ENCODE data around the gene COMT. TPM values are rescaled to one million over a fixed set of nuclear protein-coding genes. Genes with fewer than 3 reads are reported as not detected.

Gene COMT
- total RNA-seq, 1 experiment from 2014 or later, result 108 TPM

GRCh38 chr22:19928207-19928606, 13.4 kb upstream of the COMT start:
- BruUV-seq (replicated peaks), result no TSS peak
- Histone ChIP-seq H3K4me3 (ENCODE audit: low read depth in 2 of 2, low read length in 2 of 2) (no peak overlapping the region), H3K36me3 (ENCODE audit: control insufficient read depth, insufficient read depth, low read length) (no peaks in the 10 kb centered on the region), H3K27ac (ENCODE audit: low read length) (no peak overlapping the region), H3K4me1 (ENCODE audit: control insufficient read depth, insufficient read depth, low read length) (no peaks in the 10 kb centered on the region), H3K9me3 (ENCODE audit: control insufficient read depth, insufficient read depth, low read depth, low read length) (no peaks in the 10 kb centered on the region), H3K27me3 (ENCODE audit: control insufficient read depth, insufficient read depth, low read length) (no peaks in the 10 kb centered on the region)
- intact Hi-C loops (cut with micrococcal nuclease; ENCODE audit: unreplicated experiment), result no loop called here
- in situ Hi-C loops (cut with HindIII; ENCODE audit: low pct_unique_long_range_greater_than_20kb, low sequenced_read_pairs), result no loop called here
- ATAC-seq (no peak), DNase-seq (ENCODE audit: low read depth, low spot score) (no peak)
- CTCF ChIA-PET, result no interaction called here
- TF ChIP-seq POLR2AphosphoS5 (IDR thresholded peaks at IDR 0.05; ENCODE audit: low read depth, low read length), result no peak
- TF ChIP-seq REST (IDR thresholded peaks at IDR 0.05; ENCODE audit: insufficient read depth in 1 of 2, low read depth in 2 of 2, low read length in 1 of 2), result no peak
- TF ChIP-seq TCF7L2 (IDR thresholded peaks at IDR 0.05; ENCODE audit: low read depth, low read length), result no peak
- TF ChIP-seq, protein P1, sequence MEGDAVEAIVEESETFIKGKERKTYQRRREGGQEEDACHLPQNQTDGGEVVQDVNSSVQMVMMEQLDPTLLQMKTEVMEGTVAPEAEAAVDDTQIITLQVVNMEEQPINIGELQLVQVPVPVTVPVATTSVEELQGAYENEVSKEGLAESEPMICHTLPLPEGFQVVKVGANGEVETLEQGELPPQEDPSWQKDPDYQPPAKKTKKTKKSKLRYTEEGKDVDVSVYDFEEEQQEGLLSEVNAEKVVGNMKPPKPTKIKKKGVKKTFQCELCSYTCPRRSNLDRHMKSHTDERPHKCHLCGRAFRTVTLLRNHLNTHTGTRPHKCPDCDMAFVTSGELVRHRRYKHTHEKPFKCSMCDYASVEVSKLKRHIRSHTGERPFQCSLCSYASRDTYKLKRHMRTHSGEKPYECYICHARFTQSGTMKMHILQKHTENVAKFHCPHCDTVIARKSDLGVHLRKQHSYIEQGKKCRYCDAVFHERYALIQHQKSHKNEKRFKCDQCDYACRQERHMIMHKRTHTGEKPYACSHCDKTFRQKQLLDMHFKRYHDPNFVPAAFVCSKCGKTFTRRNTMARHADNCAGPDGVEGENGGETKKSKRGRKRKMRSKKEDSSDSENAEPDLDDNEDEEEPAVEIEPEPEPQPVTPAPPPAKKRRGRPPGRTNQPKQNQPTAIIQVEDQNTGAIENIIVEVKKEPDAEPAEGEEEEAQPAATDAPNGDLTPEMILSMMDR (IDR thresholded peaks at IDR 0.05), result no peak
- no peak for TF ChIP-seq SIN3A (IDR thresholded peaks at IDR 0.05; ENCODE audit: borderline replicate concordance, insufficient read depth, low read depth, low read length)
- POLR2A ChIA-PET, result no interaction called here

DNA sequence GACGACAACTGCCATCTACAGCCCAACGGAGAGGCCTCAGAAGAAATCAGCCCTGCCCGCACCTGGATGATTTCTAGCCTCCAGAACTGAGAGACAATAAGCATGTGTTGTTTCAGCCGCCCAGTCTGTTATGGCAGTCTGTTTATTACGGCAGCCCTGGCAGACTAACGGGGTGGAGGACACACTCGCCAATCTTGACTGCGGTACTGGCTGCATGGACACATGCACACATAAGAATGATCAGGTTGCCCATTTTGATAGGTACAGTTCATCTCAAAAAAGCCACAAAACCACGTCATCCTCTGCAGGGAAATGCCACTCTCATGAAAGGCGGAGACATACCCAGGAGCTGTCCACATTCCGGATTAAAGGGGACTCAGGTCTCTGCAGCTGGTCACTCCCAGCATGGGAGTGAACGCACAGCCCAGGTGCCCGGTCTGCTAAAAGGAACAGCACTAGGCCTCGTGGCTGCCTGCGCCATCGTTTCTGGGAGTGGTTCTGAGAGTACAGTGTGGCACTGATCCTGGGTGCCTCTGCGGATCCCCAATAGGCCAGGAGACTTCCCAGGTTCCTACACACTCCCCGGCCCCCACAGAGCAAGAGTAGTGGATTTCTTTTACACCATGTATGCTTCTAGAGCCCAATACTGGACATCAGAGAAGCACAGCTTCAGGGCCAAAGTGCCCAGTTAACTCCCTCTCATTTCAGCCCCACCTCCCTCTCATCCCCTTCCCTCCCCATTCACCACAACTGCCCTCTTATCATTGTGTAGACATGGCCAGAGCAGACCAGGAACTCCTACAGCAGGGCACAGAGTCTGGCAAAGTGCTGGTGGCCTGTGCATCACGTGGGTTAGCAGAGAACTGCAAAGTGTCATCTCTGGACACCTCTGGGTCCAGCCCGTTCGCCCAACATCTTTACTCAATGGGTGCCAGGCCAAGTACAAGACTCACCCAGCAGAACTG, 11.7 kb upstream of the COMT start:
- Histone ChIP-seq H3K36me3 (ENCODE audit: control insufficient read depth, insufficient read depth, low read length) (no peaks in the 10 kb centered on the region), H3K27ac (ENCODE audit: low read length) (no peak overlapping the region), H3K9me3 (ENCODE audit: control insufficient read depth, insufficient read depth, low read depth, low read length) (no peaks in the 10 kb centered on the region), H3K27me3 (ENCODE audit: control insufficient read depth, insufficient read depth, low read length) (no peaks in the 10 kb centered on the region), H3K4me3 (ENCODE audit: low read depth in 2 of 2, low read length in 2 of 2) (no peak overlapping the region), H3K4me1 (ENCODE audit: control insufficient read depth, insufficient read depth, low read length) (no peaks in the 10 kb centered on the region)
- BruUV-seq (replicated peaks), result no TSS peak
- ChIA-PET POLR2A (no interaction called here), CTCF (no interaction called here)
- TF ChIP-seq, protein P1 (IDR thresholded peaks at IDR 0.05), result no peak
- ATAC-seq (no peak), DNase-seq (ENCODE audit: low read depth, low spot score) (no peak)
- in situ Hi-C loops (cut with HindIII; ENCODE audit: low pct_unique_long_range_greater_than_20kb, low sequenced_read_pairs), result no loop called here
- intact Hi-C loops (cut with micrococcal nuclease; ENCODE audit: unreplicated experiment), result no loop called here

Data from Panc1 (cell line).